ENCODE results near the gene KCNK15. TPM values are rescaled to one million over a fixed set of nuclear protein-coding genes. Genes with fewer than 3 reads are reported as not detected.
A peak's percentile ranks its signal among the peaks of the same experiment; 100 is the strongest.

KCNK15 gene
- total and polyA plus RNA-seq, 4 donors = 0.08 to 0.11 (median 0.08) TPM; not detected in 1

DNA sequence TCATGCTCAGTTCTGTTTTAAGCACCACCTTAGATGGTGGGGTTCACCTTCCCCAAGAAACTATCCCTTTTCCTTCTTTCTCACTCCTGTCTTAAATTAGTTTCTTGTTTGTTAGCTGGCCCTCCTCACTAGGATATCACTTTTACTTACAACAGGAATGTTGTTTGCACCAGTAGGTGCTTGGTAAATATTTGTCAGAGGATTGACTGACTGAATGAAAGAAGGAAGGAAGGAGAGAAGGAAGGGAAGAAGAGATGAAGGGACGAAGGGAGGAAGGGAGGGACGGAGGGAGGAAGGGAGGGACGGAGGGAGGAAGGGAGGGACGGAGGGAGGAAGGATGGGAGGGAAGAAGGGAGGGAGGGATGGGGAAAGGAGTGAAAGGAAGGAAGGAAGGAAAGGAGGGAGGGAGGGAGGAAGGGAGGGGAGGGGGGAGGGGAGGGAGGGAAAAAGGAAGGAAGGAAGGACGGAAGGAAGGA, 505 bp upstream of the KCNK15 start:
- 59% methylated on average over 5 of the region's 5 CpGs for WGBS
- TF ChIP-seq SP1 (IDR thresholded peaks at IDR 0.05) = no peak
- no peak overlapping the region for H3K9ac ChIP-seq (ENCODE audit: low read depth in 1 of 2, low read length in 2 of 2)
- no peak for DNase-seq (ENCODE audit: low spot score)
- peaks cover 7 to 14% (median 8%) of the 10 kb centered on the region in 4 donors for H3K4me1 ChIP-seq (ENCODE audit: control insufficient read depth in 4 of 4, insufficient read depth in 4 of 4, low read length in 3 of 4)
- no peak overlapping the region for H3K27ac ChIP-seq (ENCODE audit: low read depth in 1 of 2, low read length in 2 of 2)
- peak overlapping the region in 1 of 3 donors; percentile 53 for H3K4me3 ChIP-seq (ENCODE audit: low read depth in 1 of 3, low read length in 3 of 3)
- no peaks in the 10 kb centered on the region for H3K9me3 ChIP-seq (ENCODE audit: control insufficient read depth in 4 of 4, low read length in 3 of 4)
- no peaks in the 10 kb centered on the region for H3K36me3 ChIP-seq (ENCODE audit: control insufficient read depth in 4 of 4, insufficient read depth in 3 of 4, low read depth in 1 of 4, low read length in 3 of 4)
- H3K27me3 ChIP-seq (ENCODE audit: control insufficient read depth in 4 of 4, insufficient read depth in 4 of 4, low read length in 3 of 4) = no peaks in the 10 kb centered on the region

DNA sequence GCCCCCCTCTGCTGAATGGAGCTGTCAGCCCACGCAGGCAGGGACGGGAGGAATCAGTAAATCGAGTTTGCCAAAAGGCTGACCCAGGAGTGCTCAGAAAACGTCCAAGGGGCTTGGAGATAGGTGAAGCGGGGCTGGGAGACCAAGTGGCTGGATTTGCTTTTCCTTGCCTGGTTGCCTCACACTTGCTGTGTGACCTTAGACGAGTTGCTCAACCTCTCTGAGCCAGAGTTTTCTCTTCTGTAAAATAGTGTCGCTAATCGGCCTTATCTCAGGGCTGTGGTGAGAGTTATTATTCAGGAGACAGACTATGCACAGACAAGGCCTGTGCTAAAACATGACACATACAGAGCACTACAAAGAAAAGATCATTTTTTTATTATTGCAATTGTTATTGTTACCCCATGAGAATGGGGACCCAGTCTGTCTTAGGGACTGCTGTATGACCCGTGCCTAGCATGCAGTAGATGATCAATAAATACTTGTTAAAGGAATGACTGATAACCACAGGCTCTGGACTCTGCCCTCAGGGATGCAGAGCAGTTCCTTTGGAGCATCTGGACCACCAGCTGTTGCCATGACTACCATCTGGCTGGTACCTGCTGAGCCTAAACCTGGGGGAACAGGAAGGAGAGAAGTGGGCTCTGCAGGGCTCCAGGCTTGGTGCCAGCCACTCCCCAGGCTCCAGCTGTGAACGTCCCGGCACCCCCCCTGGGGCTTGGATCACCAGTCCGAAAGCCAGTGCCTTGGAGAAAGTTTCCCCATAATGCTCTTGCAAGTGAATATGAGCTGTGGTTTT, 901 bp downstream of the KCNK15 start:
- Histone ChIP-seq H3K4me3 (ENCODE audit: low read depth in 1 of 3, low read length in 3 of 3) (peak overlapping the region in 1 of 3 donors; percentile 53), H3K27me3 (ENCODE audit: control insufficient read depth in 4 of 4, insufficient read depth in 4 of 4, low read length in 3 of 4) (no peaks in the 10 kb centered on the region), H3K9ac (ENCODE audit: low read depth in 1 of 2, low read length in 2 of 2) (no peak overlapping the region), H3K27ac (ENCODE audit: low read depth in 1 of 2, low read length in 2 of 2) (no peak overlapping the region), H3K4me1 (ENCODE audit: control insufficient read depth in 4 of 4, insufficient read depth in 4 of 4, low read length in 3 of 4) (peaks cover 7 to 14% (median 8%) of the 10 kb centered on the region in 4 donors), H3K36me3 (ENCODE audit: control insufficient read depth in 4 of 4, insufficient read depth in 3 of 4, low read depth in 1 of 4, low read length in 3 of 4) (no peaks in the 10 kb centered on the region), H3K9me3 (ENCODE audit: control insufficient read depth in 4 of 4, low read length in 3 of 4) (no peaks in the 10 kb centered on the region)
- WGBS = 24% methylated on average over 12 of the region's 12 CpGs
- DNase-seq (ENCODE audit: low spot score) = no peak
- TF ChIP-seq RAD21 (IDR thresholded peaks at IDR 0.05) = no peak
- TF ChIP-seq, protein P1, sequence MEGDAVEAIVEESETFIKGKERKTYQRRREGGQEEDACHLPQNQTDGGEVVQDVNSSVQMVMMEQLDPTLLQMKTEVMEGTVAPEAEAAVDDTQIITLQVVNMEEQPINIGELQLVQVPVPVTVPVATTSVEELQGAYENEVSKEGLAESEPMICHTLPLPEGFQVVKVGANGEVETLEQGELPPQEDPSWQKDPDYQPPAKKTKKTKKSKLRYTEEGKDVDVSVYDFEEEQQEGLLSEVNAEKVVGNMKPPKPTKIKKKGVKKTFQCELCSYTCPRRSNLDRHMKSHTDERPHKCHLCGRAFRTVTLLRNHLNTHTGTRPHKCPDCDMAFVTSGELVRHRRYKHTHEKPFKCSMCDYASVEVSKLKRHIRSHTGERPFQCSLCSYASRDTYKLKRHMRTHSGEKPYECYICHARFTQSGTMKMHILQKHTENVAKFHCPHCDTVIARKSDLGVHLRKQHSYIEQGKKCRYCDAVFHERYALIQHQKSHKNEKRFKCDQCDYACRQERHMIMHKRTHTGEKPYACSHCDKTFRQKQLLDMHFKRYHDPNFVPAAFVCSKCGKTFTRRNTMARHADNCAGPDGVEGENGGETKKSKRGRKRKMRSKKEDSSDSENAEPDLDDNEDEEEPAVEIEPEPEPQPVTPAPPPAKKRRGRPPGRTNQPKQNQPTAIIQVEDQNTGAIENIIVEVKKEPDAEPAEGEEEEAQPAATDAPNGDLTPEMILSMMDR (IDR thresholded peaks at IDR 0.05; ENCODE audit: low read depth, low read length, missing input control) = no peak

GRCh38 chr20:44747166-44748004, 1.7 kb downstream of the KCNK15 start:
- Histone ChIP-seq H3K4me1 (ENCODE audit: control insufficient read depth in 4 of 4, insufficient read depth in 4 of 4, low read length in 3 of 4) (peaks cover 7 to 14% (median 8%) of the 10 kb centered on the region in 4 donors), H3K9ac (ENCODE audit: low read depth in 1 of 2, low read length in 2 of 2) (no peak overlapping the region), H3K9me3 (ENCODE audit: control insufficient read depth in 4 of 4, low read length in 3 of 4) (no peaks in the 10 kb centered on the region), H3K27me3 (ENCODE audit: control insufficient read depth in 4 of 4, insufficient read depth in 4 of 4, low read length in 3 of 4) (no peaks in the 10 kb centered on the region), H3K36me3 (ENCODE audit: control insufficient read depth in 4 of 4, insufficient read depth in 3 of 4, low read depth in 1 of 4, low read length in 3 of 4) (no peaks in the 10 kb centered on the region), H3K27ac (ENCODE audit: low read depth in 1 of 2, low read length in 2 of 2) (no peak overlapping the region), H3K4me3 (ENCODE audit: low read depth in 1 of 3, low read length in 3 of 3) (no peak overlapping the region)
- TF ChIP-seq FOXA1 (IDR thresholded peaks at IDR 0.05) = no peak
- TF ChIP-seq RAD21 (IDR thresholded peaks at IDR 0.05) = peak; percentile 49 to 72
- TF ChIP-seq, protein P1 (IDR thresholded peaks at IDR 0.05; ENCODE audit: low read depth, low read length, missing input control) = peak; percentile 46
- WGBS = 22% methylated on average over 5 of the region's 5 CpGs
- peak; percentile 62 for DNase-seq (ENCODE audit: low spot score)
